Posterior vena cava (tissue), 2 donors: ENCODE data around the gene DPAGT1. TPM values are rescaled to one million over a fixed set of nuclear protein-coding genes. Genes with fewer than 3 reads are reported as not detected.

ENCODE experiments used
- total RNA-seq, 2 donors: library from RNA; stranded (reverse); fragmentation: NEBNext Ultra II Directional; extraction: Animal tissue kit (Norgen Biotek cat#: 25700); gene quantifications; one replicate each; pipeline ENCODE4 v1.2.1, GENCODE V29; 2021
- donor health status: DM: yes; HTN: yes; CAD: no.
- donor health status: DM: yes; HTN: yes; CAD: no.

DPAGT1 gene
- total RNA-seq, 2 donors from 2014 or later: 23.8 to 24.2 TPM

Other genes starting within 250 kb of the DPAGT1 start
- gene CXCR5, start 218.0 kb downstream of the DPAGT1 start, total RNA-seq: under 1 TPM in 1 of 2 donors, not detected in 1; 0.10 TPM
- 10 to 100 TPM; 89.2 to 89.5 TPM for gene BCL9L, start 175.9 kb downstream of the DPAGT1 start, total RNA-seq
- gene UPK2, start 145.6 kb downstream of the DPAGT1 start, total RNA-seq: not detected
- not detected for gene FOXR1, start 130.1 kb downstream of the DPAGT1 start, total RNA-seq
- gene CENATAC, start 103.7 kb downstream of the DPAGT1 start, total RNA-seq: 10 to 100 TPM; 27.8 TPM
- 100 to 1,000 TPM; 741 to 816 TPM for gene RPS25, start 83.5 kb downstream of the DPAGT1 start, total RNA-seq
- 10 to 100 TPM; 45.4 to 49.9 TPM for gene TRAPPC4, start 83.1 kb downstream of the DPAGT1 start, total RNA-seq
- 1 to 10 TPM; 6.0 to 7.8 TPM for gene SLC37A4, start 71.0 kb downstream of the DPAGT1 start, total RNA-seq
- gene HYOU1, start 44.6 kb downstream of the DPAGT1 start, total RNA-seq: 100 to 1,000 TPM; 110 to 128 TPM
- gene VPS11, start 34.0 kb downstream of the DPAGT1 start, total RNA-seq: 10 to 100 TPM; 24.8 to 26.6 TPM
- 10 to 100 TPM; 16.8 to 21.1 TPM for gene HMBS, start 17.0 kb downstream of the DPAGT1 start, total RNA-seq
- gene C2CD2L, start 5.5 kb upstream of the DPAGT1 start, total RNA-seq: 1 to 10 TPM; 7.4 to 8.5 TPM
- gene HINFP, start 19.7 kb upstream of the DPAGT1 start, total RNA-seq: 10 to 100 TPM; 10.8 to 13.4 TPM
- gene ABCG4, start 47.2 kb upstream of the DPAGT1 start, total RNA-seq: under 1 TPM; 0.23 to 0.43 TPM
- 10 to 100 TPM; 14.9 to 23.9 TPM for gene NLRX1, start 66.9 kb upstream of the DPAGT1 start, total RNA-seq
- under 1 TPM in 1 of 2 donors, not detected in 1; 0.14 TPM for gene NHERF4, start 83.6 kb upstream of the DPAGT1 start, total RNA-seq
- 10 to 100 TPM; 23.3 to 32.8 TPM for gene CBL, start 104.5 kb upstream of the DPAGT1 start, total RNA-seq
- gene MCAM, start 215.3 kb upstream of the DPAGT1 start, total RNA-seq: 100 to 1,000 TPM; 528 to 559 TPM
- 10 to 100 TPM; 22.1 to 23.3 TPM for gene RNF26, start 232.7 kb upstream of the DPAGT1 start, total RNA-seq
- gene C1QTNF5, start 239.0 kb upstream of the DPAGT1 start, total RNA-seq: 10 to 100 TPM; 57.7 to 63.0 TPM
- not detected for gene MFRP, start 244.9 kb upstream of the DPAGT1 start, total RNA-seq